OCI-LY7 (cell line): Measurements from ENCODE around the gene LRRC74B.
"Not testable (repeated sequence)": the region's sequence is repeated elsewhere in the genome, so short reads cannot be mapped to it uniquely, and the experiment has no call there.

ENCODE experiments used
- CTCF ChIP-seq: fragments of 200-600 bp; sonication (generic); conservative IDR thresholded peaks from 2 replicates; pipeline ENCODE4 v1.5.1; 2014; ENCODE audit warnings: mild to moderate bottlenecking, antibody characterized with exemption, low read length, moderate library complexity, mixed read lengths
- EZH2phosphoT487 ChIP-seq: fragments of 200-600 bp; sonication (generic); IDR thresholded peaks from 2 replicates; pipeline ENCODE4 v1.6.1; 2018; ENCODE audit warnings: low read depth, borderline replicate concordance, mild to moderate bottlenecking, mixed run types, antibody characterized with exemption, low read length, moderate library complexity, mixed read lengths

DNA sequence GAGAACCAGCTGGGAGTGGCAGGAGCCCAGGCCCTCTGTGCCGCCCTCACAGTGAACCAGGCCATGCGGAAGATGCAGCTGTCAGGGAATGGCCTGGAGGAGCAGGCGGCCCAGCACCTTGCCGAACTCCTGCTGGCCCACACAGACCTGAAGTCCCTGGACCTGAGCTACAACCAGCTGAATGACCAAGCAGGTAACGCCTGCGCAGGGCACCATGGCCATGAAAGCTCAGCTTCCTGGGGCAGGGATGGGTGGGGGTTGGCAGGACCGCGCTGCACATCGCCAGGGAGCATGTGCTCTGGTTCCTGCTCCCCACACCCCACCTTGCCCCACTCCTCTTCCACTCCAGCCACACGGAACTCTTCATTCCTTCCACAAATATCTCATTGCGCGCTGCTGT, 3.2 kb downstream of the LRRC74B start:
- TF ChIP-seq CTCF, EZH2phosphoT487: not testable (repeated sequence)
